ENCODE measurements around the gene DHRS7C. TPM values are rescaled to one million over a fixed set of nuclear protein-coding genes. Genes with fewer than 3 reads are reported as not detected.

Gene DHRS7C
- polyA plus RNA-seq = not detected in 2 replicates
- not detected in 2 replicates for polyA minus RNA-seq

- H3K79me2 ChIP-seq (replicated peaks; ENCODE audit: insufficient read depth, low read length) = no peaks in the 10 kb centered on the region
- H2AFZ ChIP-seq (ENCODE audit: low read depth, low read length) = no peak within 1 kb of the TSS
- no peak within 1 kb of the TSS for H3K4me3 ChIP-seq (ENCODE audit: low read length)
- no peak within 1 kb of the TSS for H3K9ac ChIP-seq (ENCODE audit: low read length)
- H3K27ac ChIP-seq (ENCODE audit: low read length) = no peak within 1 kb of the TSS
- no peaks in the 10 kb centered on the region for H4K20me1 ChIP-seq (ENCODE audit: insufficient read depth)
- no peak for TF ChIP-seq EP300 (conservative IDR thresholded peaks at IDR 0.05; ENCODE audit: poor library complexity, severe bottlenecking)
- TF ChIP-seq TAF1 (IDR thresholded peaks at IDR 0.05; ENCODE audit: low read depth) = no peak
- no peak for TF ChIP-seq POLR2AphosphoS5 (IDR thresholded peaks at IDR 0.05)
- TF ChIP-seq EZH2 (IDR thresholded peaks at IDR 0.05; ENCODE audit: borderline replicate concordance, insufficient read depth, low read length, poor library complexity, severe bottlenecking) = no peak
- no peak for TF ChIP-seq CTCF (IDR thresholded peaks at IDR 0.05; ENCODE audit: poor library complexity, severe bottlenecking)
- no peak for TF ChIP-seq MXI1 (conservative IDR thresholded peaks at IDR 0.05; ENCODE audit: poor library complexity, severe bottlenecking)
- no peak for TF ChIP-seq RAD21 (conservative IDR thresholded peaks at IDR 0.05)
- no peaks in the 10 kb centered on the region for H3K9me3 ChIP-seq (ENCODE audit: low read length)
- H3K27me3 ChIP-seq (ENCODE audit: insufficient read depth, low read depth, low read length) = no peaks in the 10 kb centered on the region
- no peaks in the 10 kb centered on the region for H3K9me2 ChIP-seq (ENCODE audit: insufficient read depth, low read length)
- no peak within 1 kb of the TSS for H3K4me2 ChIP-seq (ENCODE audit: low read length)
- no peaks in the 10 kb centered on the region for H3K36me3 ChIP-seq (ENCODE audit: insufficient read depth, low read length)
- no peaks in the 10 kb centered on the region for H3F3A ChIP-seq (ENCODE audit: insufficient read depth, low read length, poor library complexity, severe bottlenecking)
Measured at GRCh38 chr17:9790889-9791876, at the start of gene DHRS7C. Gene DHRS7C (minus strand): TSS chr17:9791592. CDS start chr17:9791284, 308 bp downstream.

GRCh38 chr17:9839433-9839832 is 48.0 kb upstream of the DHRS7C start:
- Histone ChIP-seq H3K79me2 (replicated peaks; ENCODE audit: insufficient read depth, low read length) (no peaks in the 10 kb centered on the region), H3K9ac (ENCODE audit: low read length) (no peak overlapping the region), H4K20me1 (ENCODE audit: insufficient read depth) (no peaks in the 10 kb centered on the region), H3K36me3 (ENCODE audit: insufficient read depth, low read length) (no peaks in the 10 kb centered on the region), H3K9me3 (ENCODE audit: low read length) (no peaks in the 10 kb centered on the region), H3K4me3 (ENCODE audit: low read length) (no peak overlapping the region), H3K9me2 (ENCODE audit: insufficient read depth, low read length) (no peaks in the 10 kb centered on the region), H3K27ac (ENCODE audit: low read length) (no peak overlapping the region), H2AFZ (ENCODE audit: low read depth, low read length) (no peak overlapping the region), H3F3A (ENCODE audit: insufficient read depth, low read length, poor library complexity, severe bottlenecking) (no peaks in the 10 kb centered on the region), H3K4me2 (ENCODE audit: low read length) (no peak overlapping the region), H3K27me3 (ENCODE audit: insufficient read depth, low read depth, low read length) (no peaks in the 10 kb centered on the region)
- TF ChIP-seq TAF1 (IDR thresholded peaks at IDR 0.05; ENCODE audit: low read depth) (no peak), MXI1 (conservative IDR thresholded peaks at IDR 0.05; ENCODE audit: poor library complexity, severe bottlenecking) (no peak), EP300 (conservative IDR thresholded peaks at IDR 0.05; ENCODE audit: poor library complexity, severe bottlenecking) (no peak), EZH2 (IDR thresholded peaks at IDR 0.05; ENCODE audit: borderline replicate concordance, insufficient read depth, low read length, poor library complexity, severe bottlenecking) (no peak), SMC3 (conservative IDR thresholded peaks at IDR 0.05; ENCODE audit: poor library complexity) (no peak), RAD21 (conservative IDR thresholded peaks at IDR 0.05) (no peak), REST (IDR thresholded peaks at IDR 0.05; ENCODE audit: borderline replicate concordance) (no peak), CTCF (IDR thresholded peaks at IDR 0.05; ENCODE audit: poor library complexity, severe bottlenecking) (no peak), POLR2AphosphoS5 (IDR thresholded peaks at IDR 0.05) (no peak)
